Small intestine (tissue), 7 donors: ENCODE data around the gene PIH1D1. TPM values are rescaled to one million over a fixed set of nuclear protein-coding genes. Genes with fewer than 3 reads are reported as not detected.

Source experiments
- DNase-seq, 2 donors: peaks; one replicate each; pipeline versions ENCODE4 v3.0.0 to v3.0.0-alpha.2; 2013
- FAIRE-seq: peaks from 2 replicates; lab custom pipeline; 2012; peaks lifted over from hg19 to GRCh38; lab: Jason Lieb, UNC
- H3K27ac ChIP-seq, 3 donors: one replicate each; pipeline ENCODE4 v1.5.1; 2013; ENCODE audit warnings: low read length in 2 of 3, mild to moderate bottlenecking in 2 of 3, control low read depth in 1 of 3, inconsistent platforms in 1 of 3, low read depth in 1 of 3, moderate library complexity in 1 of 3
- H3K27me3 ChIP-seq, 3 donors: one replicate each; pipeline ENCODE4 v1.6.1; 2013; ENCODE audit warnings: low read length in 3 of 3, inconsistent platforms in 1 of 3; ENCODE audit not compliant: control insufficient read depth in 3 of 3, insufficient read depth in 3 of 3
- H3K36me3 ChIP-seq, 3 donors: one replicate each; pipeline ENCODE4 v1.6.1; 2013; ENCODE audit warnings: low read length in 3 of 3, inconsistent platforms in 1 of 3, low read depth in 1 of 3, mild to moderate bottlenecking in 1 of 3, moderate library complexity in 1 of 3; ENCODE audit not compliant: control insufficient read depth in 3 of 3, insufficient read depth in 2 of 3
- H3K4me1 ChIP-seq, 3 donors: one replicate each; pipeline ENCODE4 v1.6.1; 2013; ENCODE audit warnings: low read length in 2 of 3, inconsistent platforms in 1 of 3, low read depth in 1 of 3, mild to moderate bottlenecking in 1 of 3, moderate library complexity in 1 of 3; ENCODE audit not compliant: control insufficient read depth in 3 of 3, insufficient read depth in 2 of 3
- H3K4me3 ChIP-seq, 3 donors: one replicate each; pipeline ENCODE4 v1.5.1; 2013; ENCODE audit warnings: low read length in 3 of 3, control low read depth in 1 of 3, inconsistent platforms in 1 of 3, low read depth in 1 of 3, mild to moderate bottlenecking in 1 of 3, moderate library complexity in 1 of 3
- H3K9me3 ChIP-seq, 2 donors: one replicate each; pipeline ENCODE4 v1.6.1; 2013; ENCODE audit warnings: low read depth in 1 of 2, low read length in 1 of 2; ENCODE audit not compliant: control insufficient read depth in 2 of 2, insufficient read depth in 1 of 2
- WGBS, 3 donors: extraction: QIAGEN DNeasy Blood & Tissue Kit; methylation state at CpG; one replicate each; pipeline ENCODE4 v1.1.7; 2013; 5-methylcytosine and 5-hydroxymethylcytosine counted together
- polyA plus RNA-seq, 4 donors: library from polyadenylated mRNA; stranded (reverse) in 3 of 4; unstranded in 1 of 4; fragments of 200-250 nt in 3 of 4; fragments of 120-200 nt in 1 of 4; gene quantifications; one replicate each; pipeline versions ENCODE4 v1.2.1 to v1.2.3, GENCODE V29; 2013
- donor health status: healthy with polysubstance abuse.
- donor health status: control.
- donor health status: control.
- donor health status: Bipolar disorder and iron deficiency.
- donor health status: healthy.

The PIH1D1 gene
- polyA plus RNA-seq, 4 donors: 81.1 to 115 (median 89.6) TPM

DNA sequence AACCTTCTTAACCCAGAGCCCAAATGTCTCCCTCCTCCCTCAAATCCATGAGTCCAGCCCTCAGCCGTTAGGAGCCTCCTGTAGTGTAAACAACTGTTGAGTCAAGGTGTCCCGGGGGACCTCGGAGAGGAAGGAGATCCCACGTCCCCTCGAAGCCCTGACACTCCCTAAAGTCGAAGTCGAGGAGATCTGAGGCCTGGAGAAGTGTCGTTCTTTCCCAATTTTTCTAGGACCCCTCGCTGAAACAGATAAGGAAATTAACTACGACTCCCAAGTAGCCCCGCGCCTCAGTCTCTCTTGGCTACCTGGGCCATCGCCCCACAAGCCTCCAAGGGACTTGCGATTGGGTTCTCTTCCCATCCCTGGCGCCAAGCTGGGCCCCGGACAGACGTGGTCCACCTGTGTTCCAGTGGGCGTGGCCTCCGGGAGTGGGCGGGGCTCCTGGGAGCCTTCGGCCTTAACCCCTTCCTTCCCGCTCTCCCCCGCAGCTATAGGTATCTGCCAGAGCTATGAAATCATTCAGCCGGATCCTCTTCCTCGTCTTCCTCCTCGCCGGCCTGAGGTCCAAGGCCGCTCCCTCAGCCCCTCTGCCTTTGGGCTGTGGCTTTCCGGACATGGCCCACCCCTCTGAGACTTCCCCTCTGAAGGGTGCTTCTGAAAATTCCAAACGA is 25.6 kb downstream of the PIH1D1 start:
- FAIRE-seq (no peak), DNase-seq (no peak)
- Histone ChIP-seq H3K4me1 (peaks cover 0 to 2% (median 0%) of the 10 kb centered on the region in 3 donors), H3K36me3 (no peaks in the 10 kb centered on the region), H3K9me3 (peaks cover 0 to 2% of the 10 kb centered on the region in 2 donors), H3K27ac (no peak overlapping the region), H3K4me3 (no peak overlapping the region), H3K27me3 (peaks cover 20 to 99% (median 65%) of the 10 kb centered on the region in 3 donors)
- WGBS, 3 donors: 3 to 5% (median 5%) methylated on average over 28 to 30 of the region's 30 CpGs

DNA sequence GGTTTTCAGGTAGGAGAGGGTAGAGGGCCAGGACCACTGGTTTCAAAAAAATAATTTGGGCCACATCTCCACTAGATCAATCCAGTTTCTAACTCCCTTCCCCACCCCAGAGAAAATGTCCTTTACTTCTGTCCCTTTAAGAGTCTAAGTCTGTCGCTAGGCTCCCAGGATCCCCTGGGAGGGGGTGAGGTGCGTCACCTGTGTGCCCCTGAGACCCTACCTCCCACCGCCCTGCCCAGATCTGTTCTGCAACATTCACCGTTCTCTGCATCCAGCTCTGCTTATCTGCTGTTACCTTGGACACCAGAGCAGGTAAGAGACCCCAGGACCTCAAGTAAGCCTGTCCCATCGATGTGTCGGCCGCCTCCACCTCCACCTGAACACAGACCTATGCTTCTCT is 26.4 kb downstream of the PIH1D1 start, which contains the start of gene GFY:
GFY (plus strand) TSS at position 211 of the 400 bp plus-strand sequence. CDS start 1,043 bp downstream, outside the sequence.
- no peaks in the 10 kb centered on the region for H3K36me3 ChIP-seq
- WGBS, 3 donors: 12 to 47% (median 39%) methylated on average over 7 of the region's 7 CpGs
- H3K9me3 ChIP-seq: peaks cover 0 to 2% of the 10 kb centered on the region in 2 donors
- H3K4me1 ChIP-seq: peaks cover 0 to 2% (median 0%) of the 10 kb centered on the region in 3 donors
- FAIRE-seq (no peak), DNase-seq (no peak)
- H3K4me3 ChIP-seq: no peak within 1 kb of the TSS
- no peak within 1 kb of the TSS for H3K27ac ChIP-seq
- peaks cover 20 to 100% (median 59%) of the 10 kb centered on the region in 3 donors for H3K27me3 ChIP-seq

DNA sequence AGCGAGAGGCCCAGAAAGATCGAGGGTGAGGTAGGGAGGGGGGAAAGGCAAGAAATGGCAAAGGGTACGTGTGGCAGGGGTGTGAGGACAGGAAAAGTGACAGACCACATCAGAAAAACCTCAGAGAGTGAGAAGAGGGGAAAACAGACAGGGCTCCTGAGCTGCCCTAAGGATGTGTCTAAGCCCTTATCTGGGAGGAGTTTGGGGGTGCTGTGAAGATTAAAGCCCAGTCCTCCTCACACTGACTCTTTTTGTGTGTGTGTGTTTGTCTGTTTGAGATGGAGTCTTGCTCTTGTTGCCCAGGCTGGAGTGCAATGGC is 27.7 kb downstream of the PIH1D1 start:
- no peak for DNase-seq
- peaks cover 20 to 100% (median 57%) of the 10 kb centered on the region in 3 donors for H3K27me3 ChIP-seq
- H3K4me3 ChIP-seq: no peak overlapping the region
- no peak for FAIRE-seq
- 0 to 11% (median 8%) methylated on average over 3 of the region's 3 CpGs for WGBS, 3 donors
- H3K36me3 ChIP-seq: no peaks in the 10 kb centered on the region
- peaks cover 0 to 2% of the 10 kb centered on the region in 2 donors for H3K9me3 ChIP-seq
- H3K4me1 ChIP-seq: peaks cover 0 to 2% (median 0%) of the 10 kb centered on the region in 3 donors
- H3K27ac ChIP-seq: no peak overlapping the region

DNA sequence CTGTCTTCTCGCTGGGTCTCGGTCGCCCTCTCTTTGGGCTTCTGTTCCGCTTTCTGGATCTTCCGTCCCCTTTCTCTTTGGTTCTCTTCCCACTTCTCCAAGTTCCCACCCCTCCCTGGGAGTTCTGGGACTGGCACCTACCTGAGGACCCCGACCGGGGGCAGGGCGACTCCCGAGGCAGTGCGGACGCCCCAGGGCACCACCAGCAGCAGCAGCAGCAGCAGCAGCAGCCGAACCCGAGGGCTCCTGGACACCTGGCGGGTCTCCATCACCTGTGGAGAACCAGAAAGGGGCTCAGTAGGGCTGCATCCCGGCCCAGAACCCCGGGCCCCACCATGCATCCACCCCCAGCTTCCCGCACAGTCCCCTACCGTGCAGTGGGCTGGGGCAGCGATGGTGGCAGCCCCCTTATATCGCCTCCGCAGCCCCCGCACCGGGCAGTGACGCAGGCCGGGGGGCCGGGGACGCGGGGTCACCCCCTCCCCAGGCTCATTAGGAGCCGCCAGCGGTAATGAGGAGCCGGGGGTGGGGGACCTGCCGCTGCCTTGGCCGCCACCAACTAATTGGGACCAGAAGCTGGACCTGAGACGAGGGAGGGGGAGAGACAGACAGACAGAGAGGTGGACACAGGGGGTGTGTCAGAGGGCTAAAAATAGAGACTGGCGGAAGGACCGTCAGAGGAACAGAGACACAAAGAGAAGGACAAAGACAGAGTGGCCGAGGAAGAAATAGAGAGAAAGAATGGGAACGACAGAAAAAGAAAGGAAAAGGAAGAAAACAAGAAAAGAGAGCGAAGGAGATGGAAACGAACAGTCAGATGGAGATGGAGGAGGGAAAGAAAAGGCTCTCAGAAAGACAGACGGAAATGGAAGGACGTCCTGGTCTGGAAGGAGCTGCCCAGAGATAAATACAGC is 28.3 kb downstream of the PIH1D1 start, which contains the start of gene PTH2:
PTH2 (minus strand) TSS at position 371 of the 914 bp plus-strand sequence; CDS start at position 269, 102 bp downstream.
- 9 to 14% (median 12%) methylated on average over 40 to 42 of the region's 42 CpGs for WGBS, 3 donors
- Histone ChIP-seq H3K9me3 (peaks cover 0 to 2% of the 10 kb centered on the region in 2 donors), H3K27ac (no peak within 1 kb of the TSS), H3K4me3 (peak within 1 kb of the TSS in 1 of 3 donors; percentile 18), H3K4me1 (peaks cover 0 to 2% (median 0%) of the 10 kb centered on the region in 3 donors), H3K36me3 (no peaks in the 10 kb centered on the region), H3K27me3 (peaks cover 20 to 100% (median 56%) of the 10 kb centered on the region in 3 donors)
- no peak for FAIRE-seq
- DNase-seq: no peak

DNA sequence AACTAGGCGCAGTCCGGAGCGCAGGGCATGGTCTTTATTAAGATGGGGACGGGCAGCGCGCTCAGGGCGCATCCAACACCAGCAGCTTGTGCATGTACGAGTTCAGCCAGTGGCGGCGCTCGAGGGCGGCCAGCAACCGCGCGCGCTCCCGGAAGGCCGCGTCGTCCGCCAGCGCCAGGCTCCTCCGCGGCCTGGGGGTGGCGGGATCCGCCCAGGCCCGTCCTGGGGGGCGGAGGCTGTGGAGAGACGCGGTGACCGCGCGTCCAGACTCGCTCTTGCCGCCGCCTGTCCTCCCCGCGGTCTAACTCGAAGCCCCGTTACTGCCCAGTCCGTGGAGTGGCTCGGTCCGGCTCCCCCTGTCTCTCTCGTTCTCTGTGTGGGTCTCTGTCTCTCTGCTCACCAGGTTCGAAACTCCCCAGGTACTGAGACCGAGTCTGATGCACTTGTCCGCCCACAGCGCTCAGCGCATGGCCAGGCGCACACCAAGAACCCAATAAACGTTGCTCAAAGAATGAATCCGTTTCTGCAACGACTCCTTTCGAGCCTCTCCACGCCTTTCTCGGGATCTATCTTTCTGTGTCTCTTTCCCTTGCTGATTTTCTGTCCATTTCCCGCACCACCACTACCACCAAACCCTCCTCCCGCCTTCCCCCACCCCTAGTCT is 29.1 kb downstream of the PIH1D1 start:
- peak overlapping the region in 1 of 3 donors; percentile 18 for H3K4me3 ChIP-seq
- H3K27ac ChIP-seq: no peak overlapping the region
- WGBS, 3 donors: 4 to 5% (median 4%) methylated on average over 52 to 58 of the region's 58 CpGs
- FAIRE-seq (no peak), DNase-seq (peak in 1 of 2 donors; percentile 41)
- peaks cover 0 to 2% (median 0%) of the 10 kb centered on the region in 3 donors for H3K4me1 ChIP-seq
- no peaks in the 10 kb centered on the region for H3K9me3 ChIP-seq
- H3K36me3 ChIP-seq: no peaks in the 10 kb centered on the region
- H3K27me3 ChIP-seq: peaks cover 20 to 100% (median 51%) of the 10 kb centered on the region in 3 donors

DNA sequence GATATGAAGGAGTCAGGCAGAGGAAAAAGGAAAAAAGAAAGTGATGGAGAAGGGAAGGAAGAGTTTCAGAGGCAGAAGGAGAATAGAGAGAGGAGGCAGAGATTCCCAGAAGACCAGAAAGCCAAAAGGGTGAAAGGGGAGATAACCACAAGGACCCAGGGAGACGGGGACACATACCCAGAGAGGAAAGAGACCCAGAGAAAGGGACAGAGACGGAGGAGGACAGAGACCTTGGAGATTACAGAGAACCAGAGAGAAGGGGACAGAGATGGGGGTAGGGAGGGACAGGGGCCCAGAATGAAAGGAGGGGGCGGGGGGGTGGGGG is 29.8 kb downstream of the PIH1D1 start:
- peaks cover 20 to 100% (median 47%) of the 10 kb centered on the region in 3 donors for H3K27me3 ChIP-seq
- FAIRE-seq: no peak

DNA sequence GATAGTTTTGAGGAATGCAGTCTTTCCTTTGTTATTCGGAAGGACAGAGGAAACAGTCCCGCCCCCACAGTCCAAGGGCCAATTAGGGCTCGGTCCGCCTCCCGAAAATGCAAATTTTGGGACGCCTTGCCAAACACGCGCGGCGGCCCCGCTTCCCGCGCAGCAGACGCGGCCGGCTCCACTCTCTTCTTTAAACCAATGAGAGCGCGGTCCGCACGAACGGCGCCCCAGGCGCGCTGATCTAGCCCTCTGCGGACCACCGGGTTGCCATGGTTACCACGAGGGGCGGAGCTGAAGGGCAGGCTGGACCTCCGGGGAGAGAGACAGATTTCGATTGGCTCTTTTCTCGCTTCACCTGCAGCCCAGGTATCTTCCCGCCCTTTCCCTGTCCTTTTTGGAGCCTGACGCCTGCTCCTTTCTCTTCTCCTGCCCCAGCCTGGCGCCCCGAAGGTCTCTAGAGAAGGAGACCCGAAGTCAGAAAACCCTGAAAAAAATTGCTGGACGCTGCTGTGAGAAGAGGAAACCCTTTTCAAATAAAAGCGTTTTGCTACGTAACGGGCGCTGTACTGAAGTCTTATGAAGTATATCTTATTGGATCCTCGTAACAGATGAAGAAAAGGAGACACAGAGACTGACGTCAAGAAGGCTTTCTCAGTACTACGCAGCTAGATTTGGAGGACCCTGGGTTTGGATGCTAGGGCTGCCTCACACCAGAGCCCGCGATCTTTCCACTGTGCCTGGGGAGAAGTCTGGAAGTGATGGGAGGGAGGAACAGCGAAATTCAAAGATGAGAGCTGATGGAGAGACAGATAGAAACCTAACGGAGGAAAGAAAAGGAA is 30.4 kb downstream of the PIH1D1 start:
- no peaks in the 10 kb centered on the region for H3K9me3 ChIP-seq
- no peak overlapping the region for H3K27ac ChIP-seq
- H3K4me1 ChIP-seq: peaks cover 0 to 2% (median 0%) of the 10 kb centered on the region in 3 donors
- FAIRE-seq (no peak), DNase-seq (peak; percentile 27 to 38)
- no peaks in the 10 kb centered on the region for H3K36me3 ChIP-seq
- peaks cover 20 to 97% (median 46%) of the 10 kb centered on the region in 3 donors for H3K27me3 ChIP-seq
- 10% methylated on average over 47 to 48 of the region's 48 CpGs for WGBS, 3 donors
- H3K4me3 ChIP-seq: peak overlapping the region in 1 of 3 donors; percentile 26

More for the DNA sequence above, 29.8 kb downstream of the PIH1D1 start:
- Histone ChIP-seq H3K27ac (no peak overlapping the region), H3K36me3 (no peaks in the 10 kb centered on the region), H3K9me3 (no peaks in the 10 kb centered on the region), H3K4me3 (no peak overlapping the region), H3K4me1 (peaks cover 0 to 2% (median 0%) of the 10 kb centered on the region in 3 donors)
- whole genome bisulfite sequencing, 3 donors: 14 to 38% (median 29%) methylated on average over 2 to 3 of the region's 3 CpGs
- DNase-seq: no peak
